B cell (primary cell): Measurements from ENCODE around the gene ING4. TPM values are rescaled to one million over a fixed set of nuclear protein-coding genes. Genes with fewer than 3 reads are reported as not detected.

ENCODE experiments used
- ATAC-seq: fragments of 200-7000 bp; cut with Tn5 transposase; one replicate; pipeline ENCODE4 v1.10.0; 2021; ENCODE audit warnings: low read depth, mild to moderate bottlenecking, moderate number of reproducible peaks, moderate library complexity
- CTCF ChIA-PET: fragments of 350-600 bp; sonication (Branson Sonifier 250); formaldehyde crosslinking; loops from one replicate; lab custom pipeline; 2021; ENCODE audit warnings: antibody characterized with exemption, inconsistent platforms; lab: Charles Lee
- POLR2A ChIA-PET: fragments of 350-600 bp; sonication (Branson Sonifier 250); formaldehyde crosslinking; loops from one replicate; lab custom pipeline; 2021; ENCODE audit warnings: antibody characterized with exemption; lab: Charles Lee
- DNase-seq: peaks from one replicate; pipeline ENCODE4 v3.0.0; 2013
- H2AFZ ChIP-seq: 2 replicates; pipeline ENCODE4 v1.6.1; 2012; ENCODE audit warnings: mild to moderate bottlenecking, low read depth, low read length; ENCODE audit not compliant: insufficient read depth, poor library complexity, severe bottlenecking
- H3K27ac ChIP-seq, 2 donors: 1 replicate in 1 of 2; 2 replicates in 1 of 2; pipeline ENCODE4 v1.5.1; 2012 to 2013; ENCODE audit warnings: low read length in 2 of 2, mild to moderate bottlenecking in 2 of 2, moderate library complexity in 1 of 2
- H3K27me3 ChIP-seq, 4 experiments: fragments of 200-600 bp in 1 of 4; sonication (generic) in 1 of 4; replicated peaks in 1 of 4; 1 replicate in 2 of 4; 2 replicates in 2 of 4; pipeline versions ENCODE4 v1.6.1 to v1.7.0; 2013 to 2016; ENCODE audit warnings: low read length in 3 of 4, mild to moderate bottlenecking in 2 of 4, mixed read lengths in 1 of 4, moderate library complexity in 1 of 4; ENCODE audit not compliant: insufficient read depth in 4 of 4, control insufficient read depth in 3 of 4; ENCODE audit errors: control extremely low read depth in 1 of 4
- H3K36me3 ChIP-seq, 2 experiments: replicated peaks in 1 of 2; 1 replicate in 1 of 2; 2 replicates in 1 of 2; pipeline versions ENCODE4 v1.6.1 to v1.7.1; 2013; ENCODE audit warnings: low read length in 1 of 2; ENCODE audit not compliant: insufficient read depth in 2 of 2, control insufficient read depth in 1 of 2; ENCODE audit errors: control extremely low read depth in 1 of 2, extremely low read depth in 1 of 2
- H3K4me1 ChIP-seq, 2 donors: fragments of 200-600 bp in 1 of 2; sonication (generic) in 1 of 2; 1 replicate in 1 of 2; 2 replicates in 1 of 2; pipeline versions ENCODE4 v1.5.1 to v1.6.1; 2013 to 2017; ENCODE audit warnings: low read length in 2 of 2; ENCODE audit not compliant: control insufficient read depth in 2 of 2, insufficient read depth in 2 of 2
- H3K4me2 ChIP-seq: replicated peaks from 2 replicates; pipeline ENCODE3; 2012; ENCODE audit warnings: mild to moderate bottlenecking, low read depth, low read length; ENCODE audit not compliant: poor library complexity, severe bottlenecking
- H3K4me3 ChIP-seq, 5 experiments: fragments of 200-600 bp in 1 of 5; sonication (generic) in 1 of 5; 1 replicate in 3 of 5; 2 replicates in 2 of 5; pipeline versions ENCODE4 v1.5.1 to v1.7.0; 2011 to 2016; ENCODE audit warnings: low read length in 4 of 5, mild to moderate bottlenecking in 4 of 5, low read depth in 2 of 5, control low read depth in 1 of 5, moderate library complexity in 1 of 5; ENCODE audit not compliant: insufficient read depth in 1 of 5; ENCODE audit errors: control extremely low read depth in 1 of 5, extremely low read depth in 1 of 5
- H3K79me2 ChIP-seq: fragments of 200-600 bp; sonication (generic); one replicate; pipeline ENCODE4 v1.6.0; 2016; ENCODE audit warnings: low read length; ENCODE audit not compliant: control insufficient read depth, insufficient read depth
- H3K9ac ChIP-seq: fragments of 200-600 bp; sonication (generic); 2 replicates; pipeline ENCODE4 v1.6.1; 2017; ENCODE audit warnings: mild to moderate bottlenecking, low read length, moderate library complexity
- H3K9me3 ChIP-seq, 3 donors: one replicate each; pipeline versions ENCODE4 v1.6.1 to v1.7.1; 2013; ENCODE audit warnings: low read length in 2 of 3; ENCODE audit not compliant: control insufficient read depth in 2 of 3, insufficient read depth in 1 of 3; ENCODE audit errors: control extremely low read depth in 1 of 3
- H4K20me1 ChIP-seq: 2 replicates; pipeline ENCODE4 v1.6.0; 2012; ENCODE audit warnings: mild to moderate bottlenecking, low read length; ENCODE audit not compliant: insufficient read depth, control insufficient read depth, poor library complexity, severe bottlenecking
- H3K27ac Mint-ChIP-seq: one replicate; pipeline ENCODE4 v1.8.0; 2021; ENCODE audit warnings: mixed read lengths
- H3K27me3 Mint-ChIP-seq: one replicate; pipeline ENCODE4 v1.8.0; 2021; ENCODE audit warnings: mixed read lengths
- H3K4me1 Mint-ChIP-seq: one replicate; pipeline ENCODE4 v1.8.0; 2021; ENCODE audit warnings: mixed read lengths
- H3K4me3 Mint-ChIP-seq: one replicate; pipeline ENCODE4 v1.8.0; 2021; ENCODE audit warnings: mixed read lengths
- H3K9me3 Mint-ChIP-seq: one replicate; pipeline ENCODE4 v1.8.0; 2022; ENCODE audit warnings: mixed read lengths; ENCODE audit not compliant: insufficient read depth
- EZH2 ChIP-seq: IDR thresholded peaks from 2 replicates; pipeline ENCODE4 v1.6.1; 2012; ENCODE audit warnings: borderline replicate concordance, low read depth, mild to moderate bottlenecking, moderate library complexity, low read length; ENCODE audit not compliant: insufficient read depth, poor library complexity, severe bottlenecking
- whole genome bisulfite sequencing: methylation state at CpG from one replicate; pipeline ENCODE4 v1.1.5; 2013; ENCODE audit warnings: missing lambda C conversion rate; ENCODE audit not compliant: insufficient coverage; 5-methylcytosine and 5-hydroxymethylcytosine counted together
- intact Hi-C: fragments of 100-400 bp; cut with micrococcal nuclease; formaldehyde crosslinking; loops from one replicate; pipeline ENCODE4 v1.10.0; 2022
- polyA plus RNA-seq: library from polyadenylated mRNA; depleted of rRNA; stranded (reverse); fragments of >200 nt; gene quantifications from 2 replicates; pipeline ENCODE4 v1.2.3, GENCODE V29; 2012
- total RNA-seq, 2 donors: library from RNA; stranded (reverse); fragments of 120-200 nt in 1 of 2; gene quantifications; 1 replicate in 1 of 2; 2 replicates in 1 of 2; pipeline versions ENCODE4 v1.2.3 to v1.2.4, GENCODE V29; 2013 to 2022
- TF ChIP-seq, protein P1 (sequence below): fragments of 200-600 bp; IDR thresholded peaks from one replicate; pipeline ENCODE4 v1.8.0; 2022; ENCODE audit warnings: antibody characterized with exemption, mild to moderate bottlenecking

ING4 gene
- total and polyA plus RNA-seq, 2 donors (not counting 1 experiment from before 2014, with no cell fraction given): 81.1 to 110 TPM

DNA sequence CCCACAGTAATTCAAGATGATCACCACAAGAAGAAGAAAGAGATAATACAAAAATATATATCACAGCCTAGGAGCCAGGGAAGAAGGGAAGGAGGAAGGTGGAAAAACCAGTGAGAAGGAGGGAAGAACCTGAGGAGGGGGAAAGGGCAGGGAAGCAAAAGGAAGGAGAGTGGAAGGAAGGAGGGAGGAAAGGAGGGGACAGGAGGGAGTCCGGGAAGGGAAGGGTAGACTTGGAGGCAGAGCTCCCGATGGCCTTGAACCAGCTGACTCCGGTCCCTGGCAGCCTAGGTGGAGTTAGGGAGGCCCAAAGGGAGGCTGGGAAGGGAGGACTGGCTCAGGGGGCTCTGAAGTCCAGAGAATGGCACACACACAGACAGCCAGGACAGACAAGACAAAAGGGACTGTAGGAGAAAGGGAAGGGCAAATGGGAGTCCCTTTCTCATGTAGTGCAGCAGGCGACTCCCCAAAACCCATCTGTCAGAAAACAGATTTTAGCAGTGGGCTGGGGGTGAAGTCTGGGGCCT, 31.0 kb upstream of the ING4 start:
- Histone ChIP-seq H3K9me3 (peaks cover 0 to 3% (median 0%) of the 10 kb centered on the region in 3 donors), H4K20me1 (no peaks in the 10 kb centered on the region), H3K36me3 (peaks cover 0 to 4% of the 10 kb centered on the region in 2 experiments), H2AFZ (no peak overlapping the region), H3K4me3 (no peak overlapping the region), H3K27ac (no peak overlapping the region), H3K9ac (no peak overlapping the region), H3K27me3 (no peaks in the 10 kb centered on the region), H3K79me2 (peaks cover 27% of the 10 kb centered on the region), H3K4me1 (peaks cover 37 to 45% of the 10 kb centered on the region in 2 donors), H3K4me2 (no peak overlapping the region)
- 93% methylated on average over 3 of the region's 4 CpGs for WGBS
- peaks cover 56% of the 10 kb centered on the region for H3K4me1 Mint-ChIP-seq
- H3K9me3 Mint-ChIP-seq: no peaks in the 10 kb centered on the region
- DNase-seq: no peak
- H3K27ac Mint-ChIP-seq: no peak overlapping the region
- TF ChIP-seq, protein P1, sequence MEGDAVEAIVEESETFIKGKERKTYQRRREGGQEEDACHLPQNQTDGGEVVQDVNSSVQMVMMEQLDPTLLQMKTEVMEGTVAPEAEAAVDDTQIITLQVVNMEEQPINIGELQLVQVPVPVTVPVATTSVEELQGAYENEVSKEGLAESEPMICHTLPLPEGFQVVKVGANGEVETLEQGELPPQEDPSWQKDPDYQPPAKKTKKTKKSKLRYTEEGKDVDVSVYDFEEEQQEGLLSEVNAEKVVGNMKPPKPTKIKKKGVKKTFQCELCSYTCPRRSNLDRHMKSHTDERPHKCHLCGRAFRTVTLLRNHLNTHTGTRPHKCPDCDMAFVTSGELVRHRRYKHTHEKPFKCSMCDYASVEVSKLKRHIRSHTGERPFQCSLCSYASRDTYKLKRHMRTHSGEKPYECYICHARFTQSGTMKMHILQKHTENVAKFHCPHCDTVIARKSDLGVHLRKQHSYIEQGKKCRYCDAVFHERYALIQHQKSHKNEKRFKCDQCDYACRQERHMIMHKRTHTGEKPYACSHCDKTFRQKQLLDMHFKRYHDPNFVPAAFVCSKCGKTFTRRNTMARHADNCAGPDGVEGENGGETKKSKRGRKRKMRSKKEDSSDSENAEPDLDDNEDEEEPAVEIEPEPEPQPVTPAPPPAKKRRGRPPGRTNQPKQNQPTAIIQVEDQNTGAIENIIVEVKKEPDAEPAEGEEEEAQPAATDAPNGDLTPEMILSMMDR: no peak
- TF ChIP-seq EZH2: no peak
- ATAC-seq: no peak
- no peak overlapping the region for H3K4me3 Mint-ChIP-seq
- H3K27me3 Mint-ChIP-seq: no peaks in the 10 kb centered on the region
- POLR2A ChIA-PET: no interaction called here
- intact Hi-C loops: no loop called here
- CTCF ChIA-PET: interaction anchor here (0.6 to 0.8 kb wide), 2 partner anchors 28 to 55 kb away, joined by 3 read pairs; no protein-coding TSS in a partner anchor

DNA sequence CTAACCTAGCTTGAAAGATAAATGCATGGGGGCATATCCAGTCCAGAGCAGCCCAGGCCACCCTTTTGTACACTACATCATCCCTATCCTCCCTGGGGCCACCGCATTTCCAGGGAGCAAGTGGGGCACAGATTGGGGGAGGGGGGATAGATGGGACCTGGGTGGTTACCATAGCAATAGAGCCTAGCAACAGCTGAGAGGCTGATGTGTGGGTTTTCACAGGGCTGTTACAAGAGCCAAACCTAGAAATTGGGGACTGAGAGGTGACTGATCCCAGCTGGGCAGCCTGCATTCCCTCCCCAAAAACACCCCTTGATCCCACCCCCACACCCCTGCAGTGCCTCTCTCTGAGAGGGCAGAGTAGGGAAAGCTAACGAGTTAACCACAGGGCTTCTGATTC, 30.0 kb upstream of the ING4 start:
- H3K27me3 Mint-ChIP-seq: no peaks in the 10 kb centered on the region
- Histone ChIP-seq H3K4me3 (no peak overlapping the region), H3K79me2 (peaks cover 37% of the 10 kb centered on the region), H3K27ac (no peak overlapping the region), H4K20me1 (no peaks in the 10 kb centered on the region), H3K9me3 (peaks cover 0 to 3% (median 0%) of the 10 kb centered on the region in 3 donors), H3K36me3 (peaks cover 0 to 4% of the 10 kb centered on the region in 2 experiments), H3K27me3 (no peaks in the 10 kb centered on the region), H3K9ac (no peak overlapping the region), H2AFZ (no peak overlapping the region), H3K4me1 (peaks cover 40 to 49% of the 10 kb centered on the region in 2 donors), H3K4me2 (no peak overlapping the region)
- WGBS: no CpG with 5 or more reads among the region's 2 CpGs
- ChIA-PET POLR2A (no interaction called here), CTCF (interaction anchor here (0.8 to 2.0 kb wide), 4 partner anchors 31 to 73 kb away, joined by 3 to 7 read pairs (median 3); partner anchors contain the start of genes COPS7A and PTMS)
- intact Hi-C loops: no loop called here
- no peak overlapping the region for H3K4me3 Mint-ChIP-seq
- no peak overlapping the region for H3K27ac Mint-ChIP-seq
- TF ChIP-seq, protein P1: no peak
- no peak for TF ChIP-seq EZH2
- H3K9me3 Mint-ChIP-seq: no peaks in the 10 kb centered on the region
- no peak for ATAC-seq
- DNase-seq: no peak
- H3K4me1 Mint-ChIP-seq: peaks cover 57% of the 10 kb centered on the region
